H1 (cell line): Measurements from ENCODE around the gene CDC42BPB. TPM values are rescaled to one million over a fixed set of nuclear protein-coding genes. Genes with fewer than 3 reads are reported as not detected.

Experiments used
- CTCF ChIA-PET: fragments of 300-600 bp; sonication (Branson Sonifier 250); formaldehyde crosslinking; loops from one replicate; lab custom pipeline; 2021; ENCODE audit not compliant: partially characterized antibody; lab: Charles Lee
- POLR2A ChIA-PET: fragments of 300-600 bp; sonication (Branson Sonifier 250); formaldehyde crosslinking; loops from one replicate; lab custom pipeline; 2021; ENCODE audit warnings: inconsistent platforms; ENCODE audit not compliant: partially characterized antibody; lab: Charles Lee
- DNase-seq, 2 experiments: peaks; one replicate each; pipeline versions ENCODE4 v3.0.0 to v3.0.0-alpha.2; 2010 to 2022; ENCODE audit warnings: low spot score in 2 of 2, low read depth in 1 of 2, mixed read lengths in 1 of 2
- FAIRE-seq: peaks from 2 replicates; lab custom pipeline; 2011; peaks lifted over from hg19 to GRCh38; lab: Jason Lieb, UNC
- H2AFZ ChIP-seq: 2 replicates; pipeline ENCODE4 v1.8.1; 2012; ENCODE audit warnings: low read length, inconsistent platforms
- H2AK5ac ChIP-seq: 2 replicates; pipeline ENCODE4 v1.6.1; 2013; ENCODE audit warnings: low read depth, low read length
- H2BK120ac ChIP-seq: replicated peaks from 2 replicates; pipeline ENCODE3; 2013; ENCODE audit warnings: low read depth, low read length, inconsistent platforms
- H2BK12ac ChIP-seq: 2 replicates; pipeline ENCODE4 v1.6.1; 2013; ENCODE audit warnings: low read depth, low read length
- H2BK15ac ChIP-seq: 2 replicates; pipeline ENCODE4 v1.6.1; 2013; ENCODE audit warnings: low read length
- H2BK20ac ChIP-seq: 2 replicates; pipeline ENCODE4 v1.6.1; 2013; ENCODE audit warnings: low read length
- H2BK5ac ChIP-seq: 2 replicates; pipeline ENCODE4 v1.6.1; 2013; ENCODE audit warnings: low read depth, low read length
- H3K14ac ChIP-seq: 2 replicates; pipeline ENCODE4 v1.6.1; 2013; ENCODE audit warnings: inconsistent platforms; ENCODE audit not compliant: insufficient read length
- H3K18ac ChIP-seq: 2 replicates; pipeline ENCODE4 v1.6.1; 2013; ENCODE audit warnings: low read length; ENCODE audit errors: extremely low read depth
- H3K23ac ChIP-seq: 2 replicates; pipeline ENCODE4 v1.6.1; 2013; ENCODE audit warnings: inconsistent platforms; ENCODE audit not compliant: insufficient read length
- H3K23me2 ChIP-seq: 2 replicates; pipeline ENCODE4 v1.6.1; 2013; ENCODE audit warnings: low read depth, low read length
- H3K27ac ChIP-seq: 2 replicates; pipeline ENCODE4 v1.6.1; 2011; ENCODE audit warnings: low read depth, low read length, inconsistent platforms
- H3K27me3 ChIP-seq, 4 experiments: replicated peaks in 1 of 4; 1 replicate in 1 of 4; 2 replicates in 3 of 4; pipeline versions ENCODE4 v1.6.1 to v1.8.1; 2011 to 2013; ENCODE audit warnings: low read length in 3 of 4, mild to moderate bottlenecking in 3 of 4, inconsistent platforms in 2 of 4, mixed read lengths in 2 of 4, moderate library complexity in 1 of 4; ENCODE audit not compliant: control insufficient read depth in 3 of 4, insufficient read depth in 3 of 4; ENCODE audit errors: extremely low read depth in 1 of 4
- H3K36me3 ChIP-seq, 4 experiments: 2 replicates each; pipeline versions ENCODE4 v1.6.1 to v1.8.1; 2011 to 2013; ENCODE audit warnings: mild to moderate bottlenecking in 4 of 4, low read length in 3 of 4, moderate library complexity in 2 of 4, control low read depth in 1 of 4, inconsistent platforms in 1 of 4; ENCODE audit not compliant: insufficient read depth in 4 of 4, control insufficient read depth in 2 of 4
- H3K4ac ChIP-seq: replicated peaks from 2 replicates; pipeline ENCODE3; 2013; ENCODE audit warnings: low read length, low read depth, mixed read lengths, inconsistent platforms; ENCODE audit not compliant: insufficient read length
- H3K4me1 ChIP-seq, 4 experiments: replicated peaks in 1 of 4; 1 replicate in 1 of 4; 2 replicates in 3 of 4; pipeline versions ENCODE4 v1.6.1 to v1.8.1; 2011 to 2013; ENCODE audit warnings: low read length in 3 of 4, inconsistent platforms in 2 of 4, mixed read lengths in 1 of 4; ENCODE audit not compliant: insufficient read depth in 4 of 4, control insufficient read depth in 3 of 4
- H3K4me2 ChIP-seq, 2 experiments: 2 replicates each; pipeline versions ENCODE4 v1.6.1 to v1.8.1; 2011 to 2013; ENCODE audit warnings: low read depth in 2 of 2, low read length in 2 of 2, control low read depth in 1 of 2, inconsistent platforms in 1 of 2, mild to moderate bottlenecking in 1 of 2; ENCODE audit not compliant: insufficient read depth in 1 of 2
- H3K4me3 ChIP-seq, 4 experiments: fragments of 200-600, 300-600 bp in 1 of 4; sonication (generic), shearing (Covaris generic), sonication (Bioruptor Twin) in 1 of 4; 2 replicates each; pipeline versions ENCODE4 v1.5.1 to v1.8.1; 2011 to 2016; ENCODE audit warnings: low read length in 4 of 4, low read depth in 3 of 4, control low read depth in 2 of 4, inconsistent platforms in 2 of 4, mild to moderate bottlenecking in 2 of 4, mixed read lengths in 1 of 4, moderate library complexity in 1 of 4; ENCODE audit not compliant: insufficient read depth in 2 of 4; ENCODE audit errors: extremely low read depth in 1 of 4
- H3K56ac ChIP-seq: replicated peaks from 2 replicates; pipeline ENCODE3; 2013; ENCODE audit warnings: low read depth, mild to moderate bottlenecking, mixed read lengths, low read length, inconsistent platforms; ENCODE audit not compliant: insufficient read length
- H3K79me1 ChIP-seq: 2 replicates; pipeline ENCODE4 v1.6.1; 2013; ENCODE audit warnings: low read depth, low read length, control low read depth
- H3K79me2 ChIP-seq, 2 experiments: 2 replicates each; pipeline versions ENCODE4 v1.6.1 to v1.8.1; 2012 to 2013; ENCODE audit warnings: low read length in 2 of 2, mild to moderate bottlenecking in 2 of 2, inconsistent platforms in 1 of 2; ENCODE audit not compliant: insufficient read depth in 2 of 2, control insufficient read depth in 1 of 2
- H3K9ac ChIP-seq, 4 experiments: replicated peaks in 1 of 4; 1 replicate in 1 of 4; 2 replicates in 3 of 4; pipeline versions ENCODE4 v1.6.1 to v1.8.1; 2011 to 2013; ENCODE audit warnings: low read depth in 3 of 4, low read length in 3 of 4, control low read depth in 2 of 4, mild to moderate bottlenecking in 2 of 4, moderate library complexity in 2 of 4, inconsistent platforms in 1 of 4; ENCODE audit errors: extremely low read depth in 1 of 4
- H3K9me3 ChIP-seq, 2 experiments: 2 replicates each; pipeline versions ENCODE4 v1.6.1 to v1.8.1; 2012 to 2013; ENCODE audit warnings: mild to moderate bottlenecking in 2 of 2, moderate library complexity in 2 of 2, control low read depth in 1 of 2, inconsistent platforms in 1 of 2, low read depth in 1 of 2, low read length in 1 of 2, mixed read lengths in 1 of 2; ENCODE audit not compliant: insufficient read depth in 2 of 2
- H4K20me1 ChIP-seq, 2 experiments: replicated peaks in 1 of 2; 2 replicates each; pipeline versions ENCODE3 to v1.8.1; 2011 to 2013; ENCODE audit warnings: inconsistent platforms in 2 of 2, low read length in 2 of 2, mild to moderate bottlenecking in 1 of 2; ENCODE audit not compliant: insufficient read depth in 2 of 2, control insufficient read depth in 1 of 2
- H4K5ac ChIP-seq: 2 replicates; pipeline ENCODE4 v1.6.1; 2013; ENCODE audit warnings: low read length, low read depth, mixed read lengths, inconsistent platforms; ENCODE audit not compliant: insufficient read length
- H4K8ac ChIP-seq: 2 replicates; pipeline ENCODE4 v1.8.0; 2013; ENCODE audit warnings: mild to moderate bottlenecking, moderate library complexity, low read length, inconsistent platforms; ENCODE audit not compliant: insufficient read depth; ENCODE audit errors: extremely low read depth
- H4K91ac ChIP-seq: replicated peaks from 2 replicates; pipeline ENCODE3; 2013; ENCODE audit warnings: low read length, mixed read lengths, inconsistent platforms; ENCODE audit not compliant: insufficient read length
- KDM1A ChIP-seq: fragments of 200-600, 300-600 bp; sonication (generic); IDR thresholded peaks from 2 replicates; pipeline ENCODE4 v1.7.1; 2016; ENCODE audit warnings: mild to moderate bottlenecking, low read length, borderline replicate concordance
- SAP30 ChIP-seq: fragments of 300-600 bp; sonication (generic); IDR thresholded peaks from 2 replicates; pipeline ENCODE4 v1.7.1; 2012; ENCODE audit warnings: low read length, moderate library complexity, mild to moderate bottlenecking, inconsistent platforms; ENCODE audit not compliant: insufficient read depth, insufficient replicate concordance
- SUZ12 ChIP-seq: fragments of 200-600 bp; sonication (generic); IDR thresholded peaks from 2 replicates; pipeline ENCODE4 v1.6.1; 2012; ENCODE audit warnings: mild to moderate bottlenecking, inconsistent platforms, low read length, moderate library complexity, mixed read lengths
- WGBS, 2 experiments: shearing (Covaris generic) in 1 of 2; methylation state at CpG; one replicate each; pipeline versions ENCODE4 v1.1.6 to v1.1.7; 2013 to 2015; ENCODE audit warnings: low lambda C conversion rate in 2 of 2, mixed read lengths in 2 of 2, inconsistent platforms in 1 of 2, low coverage in 1 of 2, missing lambda C conversion rate in 1 of 2; ENCODE audit not compliant: insufficient replicate concordance in 2 of 2, insufficient coverage in 1 of 2, insufficient read length in 1 of 2; ENCODE audit errors: extremely low coverage in 1 of 2, missing lambda C conversion rate in 1 of 2; 5-methylcytosine and 5-hydroxymethylcytosine counted together
- polyA plus RNA-seq, 7 experiments: library from polyadenylated mRNA; depleted of rRNA in 3 of 7; stranded (reverse) in 5 of 7; unstranded in 2 of 7; fragments of >200 nt in 5 of 7; fragments of 200-250 nt in 2 of 7; gene quantifications; 1 replicate in 5 of 7; 2 replicates in 1 of 7; 4 replicates in 1 of 7; pipeline versions ENCODE4 v1.2.1 to v1.2.3, GENCODE V29; 2011 to 2013; ENCODE audit warnings: missing spikeins in 2 of 7, mixed read lengths in 2 of 7
- total RNA-seq: library from RNA; stranded (reverse); fragmentation: NEBNext Ultra II Directional; extraction: Animal tissue kit (Norgen Biotek cat#: 25700); gene quantifications from 2 replicates; pipeline ENCODE4 v1.2.1, GENCODE V29; 2021

Gene CDC42BPB
- total and polyA plus RNA-seq, 2 of the 8 experiments (the other 6 are each of a cell fraction or from before 2014, with no cell fraction given): 51.2 to 88.2 TPM

- FAIRE-seq: no peak
- no peak overlapping the region for H2BK120ac ChIP-seq
- peak overlapping the region; percentile 33 for H3K4ac ChIP-seq
- peaks cover 0 to 1% of the 10 kb centered on the region in 2 experiments for H4K20me1 ChIP-seq
- no peak overlapping the region for H2BK5ac ChIP-seq
- no peak overlapping the region for H2BK15ac ChIP-seq
- H3K27ac ChIP-seq: no peak overlapping the region
- peak overlapping the region in 1 of 4 experiments; percentile 59; a peak in 2 of 8 replicates for H3K4me3 ChIP-seq
- no peaks in the 10 kb centered on the region for H3K79me1 ChIP-seq
- no peak overlapping the region for H3K14ac ChIP-seq
- H3K9me3 ChIP-seq: no peaks in the 10 kb centered on the region
- CTCF ChIA-PET: interaction anchor here (0.6 to 5.2 kb wide), 11 partner anchors 10 to 1044 kb away, joined by 3 to 43 read pairs (median 5); no protein-coding TSS in a partner anchor
- H3K56ac ChIP-seq: no peak overlapping the region
- no peak for DNase-seq
- 69% methylated on average over 11 of the region's 12 CpGs; no CpG with 5 or more reads in 1 of the 2 experiments for WGBS, 2 experiments
- no peak overlapping the region for H2AK5ac ChIP-seq
- H4K91ac ChIP-seq: no peak overlapping the region
- H4K5ac ChIP-seq: no peak overlapping the region
- H2AFZ ChIP-seq: no peak overlapping the region
- H3K79me2 ChIP-seq: no peaks in the 10 kb centered on the region
- peaks cover 0 to 12% (median 6%) of the 10 kb centered on the region in 4 experiments; a peak in 4 of 7 replicates for H3K27me3 ChIP-seq
- H3K9ac ChIP-seq: no peak overlapping the region
- H3K4me2 ChIP-seq: peak overlapping the region; percentile 69 to 82
- H2BK12ac ChIP-seq: 0 out of 2 replicates have a peak overlapping the region, but pooled peaks have one; percentile 39
- no peak overlapping the region for H3K23ac ChIP-seq
- H2BK20ac ChIP-seq: no peak overlapping the region
- POLR2A ChIA-PET: no interaction called here
- peaks cover 4% of the 10 kb centered on the region; the same call in 1 of the 2 replicates for H3K23me2 ChIP-seq
- peak overlapping the region; percentile 60; the same call in 1 of the 2 replicates for H3K18ac ChIP-seq
- peaks cover 2 to 13% (median 4%) of the 10 kb centered on the region in 4 experiments; a peak in 6 of 7 replicates for H3K4me1 ChIP-seq
- no peaks in the 10 kb centered on the region for H3K36me3 ChIP-seq
- H4K8ac ChIP-seq: no peak overlapping the region
- TF ChIP-seq KDM1A: no peak
- no peak for TF ChIP-seq SAP30
- TF ChIP-seq SUZ12: no peak
These were observed 33.2 kb upstream of the CDC42BPB start for GRCh38 chr14:103090481-103091020.
